D721Med (cell line): ENCODE data around the gene KCND3.
A peak's percentile ranks its signal among the peaks of the same experiment; 100 is the strongest.

Experiments
- DNase-seq: peaks from one replicate; pipeline ENCODE4 v3.0.0; 2011; ENCODE audit warnings: low spot score; ENCODE audit not compliant: insufficient read length
- FAIRE-seq: peaks from 2 replicates; lab custom pipeline; 2011; peaks lifted over from hg19 to GRCh38; lab: Jason Lieb, UNC
- TF ChIP-seq, protein P1 (sequence below): IDR thresholded peaks from 2 replicates; pipeline ENCODE4 v1.5.1; 2012; ENCODE audit warnings: mild to moderate bottlenecking, control low read depth; ENCODE audit not compliant: insufficient read depth; ENCODE audit errors: missing control alignments

KCND3 gene

DNA sequence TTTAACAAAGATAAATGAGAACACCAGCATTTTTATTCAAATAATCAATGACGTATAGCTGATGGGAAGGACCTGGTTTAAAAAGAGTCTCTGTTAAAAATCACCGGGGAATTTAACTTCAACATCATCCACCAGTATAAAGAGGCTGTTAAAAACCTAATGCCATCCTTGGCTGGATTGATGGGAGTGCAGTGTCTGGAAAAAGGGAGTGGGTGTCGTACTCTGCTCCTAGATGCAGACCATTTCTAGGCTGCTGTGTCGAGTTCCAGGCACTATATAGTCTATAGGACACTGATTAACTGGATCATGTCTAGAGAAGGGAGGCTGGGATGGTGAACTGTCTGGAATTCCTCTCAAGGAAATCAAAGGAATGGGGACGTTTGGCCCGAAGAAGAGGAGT lies 197.7 kb downstream of the KCND3 start:
- no peak for DNase-seq

DNA sequence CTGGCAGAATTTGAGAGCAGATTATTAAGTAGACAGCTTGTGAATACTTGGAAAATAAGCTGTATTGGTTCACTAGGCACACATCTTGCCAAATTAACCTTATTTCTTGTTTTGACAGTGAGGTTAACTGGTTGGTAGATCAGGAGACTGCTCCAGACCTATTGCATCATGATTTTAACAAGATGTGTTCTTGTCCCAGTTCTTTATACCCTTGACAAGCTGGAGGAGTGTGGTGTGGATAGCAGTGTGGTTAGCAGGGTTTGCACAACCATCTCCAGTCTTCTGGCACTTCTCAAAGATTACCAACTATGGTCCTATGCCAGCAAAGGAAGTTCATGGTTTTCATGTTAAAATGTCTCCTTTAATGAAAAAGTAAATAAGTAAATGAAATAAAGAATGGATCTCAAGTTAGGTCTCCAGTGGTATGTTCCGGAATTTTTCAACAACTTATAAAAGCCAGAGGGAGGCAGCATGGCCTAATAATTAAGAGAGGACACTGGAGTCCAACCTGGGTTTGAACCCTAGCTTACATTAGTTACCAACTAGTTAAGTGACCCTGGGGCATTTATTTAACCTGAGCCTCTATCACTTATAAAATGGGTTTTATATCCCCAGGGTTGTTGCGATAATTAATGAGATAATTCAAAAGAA lies 199.7 kb downstream of the KCND3 start:
- DNase-seq (no peak), FAIRE-seq (no peak)
- TF ChIP-seq, protein P1, sequence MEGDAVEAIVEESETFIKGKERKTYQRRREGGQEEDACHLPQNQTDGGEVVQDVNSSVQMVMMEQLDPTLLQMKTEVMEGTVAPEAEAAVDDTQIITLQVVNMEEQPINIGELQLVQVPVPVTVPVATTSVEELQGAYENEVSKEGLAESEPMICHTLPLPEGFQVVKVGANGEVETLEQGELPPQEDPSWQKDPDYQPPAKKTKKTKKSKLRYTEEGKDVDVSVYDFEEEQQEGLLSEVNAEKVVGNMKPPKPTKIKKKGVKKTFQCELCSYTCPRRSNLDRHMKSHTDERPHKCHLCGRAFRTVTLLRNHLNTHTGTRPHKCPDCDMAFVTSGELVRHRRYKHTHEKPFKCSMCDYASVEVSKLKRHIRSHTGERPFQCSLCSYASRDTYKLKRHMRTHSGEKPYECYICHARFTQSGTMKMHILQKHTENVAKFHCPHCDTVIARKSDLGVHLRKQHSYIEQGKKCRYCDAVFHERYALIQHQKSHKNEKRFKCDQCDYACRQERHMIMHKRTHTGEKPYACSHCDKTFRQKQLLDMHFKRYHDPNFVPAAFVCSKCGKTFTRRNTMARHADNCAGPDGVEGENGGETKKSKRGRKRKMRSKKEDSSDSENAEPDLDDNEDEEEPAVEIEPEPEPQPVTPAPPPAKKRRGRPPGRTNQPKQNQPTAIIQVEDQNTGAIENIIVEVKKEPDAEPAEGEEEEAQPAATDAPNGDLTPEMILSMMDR = peak; percentile 17

More for the DNA sequence above, 197.7 kb downstream of the KCND3 start:
- FAIRE-seq = no peak
- TF ChIP-seq, protein P1 = no peak

DNA sequence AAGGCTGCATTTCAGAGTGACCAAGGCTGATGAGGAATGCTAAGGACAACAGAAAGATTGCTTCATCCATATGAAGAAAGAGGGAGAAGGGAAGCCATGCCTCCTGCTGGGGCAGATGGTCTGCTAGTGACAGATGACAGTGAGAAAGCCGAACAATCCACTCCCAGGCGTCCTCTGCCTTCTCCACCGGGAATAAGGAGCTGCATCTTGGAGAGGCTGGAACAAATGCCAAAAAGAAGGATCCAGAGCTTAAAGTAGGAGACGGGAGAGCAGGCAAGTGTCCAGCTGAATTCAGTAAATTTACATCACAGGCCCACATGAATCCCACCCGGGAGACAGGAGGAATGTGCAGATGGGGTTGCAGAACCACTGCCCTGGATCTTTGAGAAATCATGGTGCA lies 200.3 kb downstream of the KCND3 start:
- no peak for FAIRE-seq
- DNase-seq = no peak
- TF ChIP-seq, protein P1 = no peak

DNA sequence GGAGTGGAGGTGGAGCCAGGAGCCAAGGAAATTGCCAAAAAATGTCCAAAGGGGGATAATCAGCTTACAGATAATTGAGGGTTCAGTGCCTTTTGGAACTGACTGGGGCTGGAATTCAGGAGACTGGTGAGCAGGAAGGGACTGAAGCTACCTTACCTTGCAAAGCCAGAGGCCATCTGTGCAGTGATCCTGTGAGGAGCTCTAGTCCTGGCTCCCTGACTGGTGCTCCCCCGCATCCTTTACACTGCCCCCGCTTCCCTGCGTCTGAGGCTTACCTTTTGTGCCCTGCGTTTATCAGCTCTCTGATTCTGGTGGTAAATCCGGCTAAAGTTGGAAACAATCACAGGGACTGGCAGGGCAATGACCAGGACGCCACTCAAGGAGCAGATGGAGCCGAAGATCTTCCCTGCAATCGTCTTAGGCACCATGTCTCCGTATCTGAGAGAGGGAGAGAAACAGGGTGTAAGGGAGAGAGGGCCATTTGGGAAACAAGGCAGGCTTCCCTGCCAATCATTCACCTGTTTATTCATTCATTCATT lies 202.7 kb downstream of the KCND3 start:
- DNase-seq (no peak), FAIRE-seq (no peak)
- TF ChIP-seq, protein P1 = no peak

DNA sequence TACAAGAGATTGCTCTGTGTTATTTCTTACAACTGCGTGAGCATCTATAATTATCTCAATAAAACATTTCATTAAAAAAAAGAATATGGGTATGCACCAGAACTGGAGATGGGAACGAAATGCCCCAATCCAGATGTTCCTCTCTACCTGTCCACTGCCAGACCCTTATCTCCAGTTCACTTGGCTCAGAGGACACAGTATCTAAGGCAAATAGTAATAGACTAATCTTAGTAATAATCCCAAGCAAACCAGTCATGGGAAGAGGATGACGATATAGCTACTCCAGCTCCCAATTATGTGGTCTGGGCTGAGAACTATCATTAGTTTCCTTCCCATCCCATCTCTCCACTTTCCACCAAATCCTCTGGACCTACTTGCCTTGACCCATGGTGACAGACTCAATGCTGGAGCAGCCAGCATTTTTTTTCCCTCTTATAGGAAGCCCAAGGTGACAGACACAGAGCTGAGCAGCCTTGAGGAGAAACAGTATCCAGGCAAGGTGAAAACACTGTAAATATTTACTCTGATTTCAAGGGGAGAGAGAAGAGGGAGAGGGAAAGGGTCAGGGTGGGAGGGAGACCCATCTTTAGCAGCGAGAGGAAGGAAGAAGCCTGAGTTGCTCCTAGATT lies 205.1 kb downstream of the KCND3 start:
- FAIRE-seq (no peak), DNase-seq (no peak)
- TF ChIP-seq, protein P1 = no peak

DNA sequence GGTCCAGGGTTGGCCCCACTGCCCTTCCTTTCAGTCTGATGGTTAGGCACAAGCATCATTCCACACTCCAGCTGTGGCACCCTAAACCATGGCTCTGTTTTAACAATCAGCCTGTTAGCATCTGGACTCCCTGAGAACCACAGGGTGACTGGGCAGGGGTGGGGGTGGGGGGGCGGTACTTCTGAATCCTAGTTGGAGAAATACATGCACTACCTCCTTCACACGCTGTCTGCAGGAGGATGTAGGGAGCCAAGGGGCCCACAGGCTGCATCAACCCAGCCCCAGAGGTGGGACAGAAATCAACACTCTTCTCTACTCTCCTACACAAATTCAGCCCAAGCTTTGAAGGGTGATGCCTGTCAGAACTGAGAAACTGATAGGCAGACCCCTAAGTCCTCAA lies 209.9 kb downstream of the KCND3 start:
- no peak for FAIRE-seq

More for the DNA sequence above, 209.9 kb downstream of the KCND3 start:
- no peak for DNase-seq
- TF ChIP-seq, protein P1 = no peak
